SK-N-SH treated with all-trans-retinoic acid at 6 μM for 48 hours (cell line): Measurements from ENCODE around the gene CFL1.

Experiments used
- ATAC-seq: fragments of 200-7000 bp; cut with Tn5 transposase; 3 replicates; pipeline ENCODE4 v1.9.1; 2020; ENCODE audit warnings: mild to moderate bottlenecking, moderate library complexity
- ARNTL ChIP-seq: fragments of 450-650 bp; formaldehyde crosslinking; IDR thresholded peaks from 2 replicates; pipeline ENCODE4 v1.5.0; 2020; ENCODE audit warnings: low read depth, mild to moderate bottlenecking, moderate library complexity, borderline replicate concordance
- BACH2 ChIP-seq: fragments of 250-450 bp; sonication (Bioruptor Pico); IDR thresholded peaks from 2 replicates; pipeline ENCODE4 v1.9.0; 2021; ENCODE audit warnings: mild to moderate bottlenecking, borderline replicate concordance
- CSDC2 ChIP-seq: fragments of 250-450 bp; sonication (Bioruptor Pico); IDR thresholded peaks from 2 replicates; pipeline ENCODE4 v1.5.0; 2020; ENCODE audit warnings: mild to moderate bottlenecking, moderate library complexity
- CSRNP3 ChIP-seq: fragments of 250-450 bp; sonication (Bioruptor Pico); IDR thresholded peaks from 2 replicates; pipeline ENCODE4 v1.5.1; 2021; ENCODE audit warnings: mild to moderate bottlenecking, moderate library complexity
- ESRRG ChIP-seq: fragments of 250-450 bp; sonication (Bioruptor Pico); IDR thresholded peaks from 2 replicates; pipeline ENCODE4 v1.6.1; 2021; ENCODE audit warnings: mild to moderate bottlenecking
- GLIS3 ChIP-seq: fragments of 250-450 bp; sonication (Bioruptor Pico); IDR thresholded peaks from 2 replicates; pipeline ENCODE4 v1.5.0; 2020; ENCODE audit warnings: mild to moderate bottlenecking, moderate library complexity
- OSR1 ChIP-seq: fragments of 250-450 bp; sonication (Bioruptor Pico); IDR thresholded peaks from 2 replicates; pipeline ENCODE4 v1.8.0; 2022; ENCODE audit warnings: moderate library complexity, mild to moderate bottlenecking, inconsistent platforms
- PATZ1 ChIP-seq: fragments of 250-450 bp; sonication (Bioruptor Pico); IDR thresholded peaks from 2 replicates; pipeline ENCODE4 v1.8.0; 2020; ENCODE audit warnings: mild to moderate bottlenecking, moderate library complexity, borderline replicate concordance
- POU6F1 ChIP-seq: fragments of 250-450 bp; sonication (Bioruptor Pico); IDR thresholded peaks from 2 replicates; pipeline ENCODE4 v1.8.0; 2021; ENCODE audit warnings: low read depth, mild to moderate bottlenecking, moderate library complexity, borderline replicate concordance
- PPARA ChIP-seq: fragments of 250-450 bp; sonication (Bioruptor Pico); IDR thresholded peaks from 2 replicates; pipeline ENCODE4 v1.5.0; 2020; ENCODE audit warnings: mild to moderate bottlenecking, borderline replicate concordance
- SNAI2 ChIP-seq: fragments of 250-450 bp; sonication (Bioruptor Pico); IDR thresholded peaks from 2 replicates; pipeline ENCODE4 v1.5.0; 2020; ENCODE audit warnings: mild to moderate bottlenecking, moderate library complexity
- TCF4 ChIP-seq: fragments of 250-450 bp; sonication (Bioruptor Pico); IDR thresholded peaks from 2 replicates; pipeline ENCODE4 v1.8.0; 2021; ENCODE audit warnings: mild to moderate bottlenecking, moderate library complexity, borderline replicate concordance
- TOX ChIP-seq: fragments of 250-450 bp; sonication (Bioruptor Pico); IDR thresholded peaks from 2 replicates; pipeline ENCODE4 v1.8.0; 2021; ENCODE audit warnings: mild to moderate bottlenecking, moderate library complexity, borderline replicate concordance
- TSHZ2 ChIP-seq: fragments of 250-450 bp; sonication (Bioruptor Pico); IDR thresholded peaks from 2 replicates; pipeline ENCODE4 v1.5.0; 2020; ENCODE audit warnings: mild to moderate bottlenecking, moderate library complexity
- ZC3H10 ChIP-seq: fragments of 250-450 bp; sonication (Bioruptor Pico); IDR thresholded peaks from 2 replicates; pipeline ENCODE4 v1.5.1; 2021; ENCODE audit warnings: mild to moderate bottlenecking, moderate library complexity
- ZFP30 ChIP-seq: fragments of 450-650 bp; formaldehyde crosslinking; IDR thresholded peaks from 2 replicates; pipeline ENCODE4 v1.5.0; 2022; ENCODE audit warnings: mild to moderate bottlenecking, moderate library complexity
- ZNF565 ChIP-seq: fragments of 450-650 bp; formaldehyde crosslinking; conservative IDR thresholded peaks from 2 replicates; pipeline ENCODE4 v1.5.0; 2020; ENCODE audit warnings: low read depth, mild to moderate bottlenecking, moderate library complexity
- ZNF70 ChIP-seq: fragments of 450-650 bp; formaldehyde crosslinking; IDR thresholded peaks from 2 replicates; pipeline ENCODE4 v1.5.0; 2020; ENCODE audit warnings: mild to moderate bottlenecking, moderate library complexity
- ZNF8 ChIP-seq: fragments of 450-650 bp; formaldehyde crosslinking; IDR thresholded peaks from 2 replicates; pipeline ENCODE4 v1.5.0; 2020; ENCODE audit warnings: mild to moderate bottlenecking, moderate library complexity
- TF ChIP-seq, protein P1 (sequence below): fragments of 250-450 bp; sonication (Bioruptor Pico); IDR thresholded peaks from 2 replicates; pipeline ENCODE4 v1.5.1; 2020; ENCODE audit warnings: low read depth, mild to moderate bottlenecking, moderate library complexity

The CFL1 gene

GRCh38 chr11:65886826-65887722 lies 29.1 kb upstream of the CFL1 start:
- no peak for TF ChIP-seq ZFP30
- TF ChIP-seq TSHZ2 (CRISPR knock-in tag) = no peak
- TF ChIP-seq GLIS3 (CRISPR knock-in tag) = no peak
- TF ChIP-seq BACH2 (CRISPR knock-in tag) = no peak
- no peak for TF ChIP-seq CSRNP3 (CRISPR knock-in tag)
- TF ChIP-seq PATZ1 (CRISPR knock-in tag) = no peak
- TF ChIP-seq ZNF565 = no peak
- no peak for TF ChIP-seq TCF4 (CRISPR knock-in tag)
- TF ChIP-seq ZNF8 (CRISPR knock-in tag) = no peak
- no peak for TF ChIP-seq ESRRG (CRISPR knock-in tag)
- no peak for TF ChIP-seq TOX (CRISPR knock-in tag)
- no peak for TF ChIP-seq POU6F1 (CRISPR knock-in tag)
- TF ChIP-seq SNAI2 = no peak
- no peak for TF ChIP-seq PPARA (CRISPR knock-in tag)
- no peak for TF ChIP-seq CSDC2 (CRISPR knock-in tag)
- no peak for TF ChIP-seq ZC3H10
- TF ChIP-seq ZNF70 (CRISPR knock-in tag) = no peak
- TF ChIP-seq, protein P1, sequence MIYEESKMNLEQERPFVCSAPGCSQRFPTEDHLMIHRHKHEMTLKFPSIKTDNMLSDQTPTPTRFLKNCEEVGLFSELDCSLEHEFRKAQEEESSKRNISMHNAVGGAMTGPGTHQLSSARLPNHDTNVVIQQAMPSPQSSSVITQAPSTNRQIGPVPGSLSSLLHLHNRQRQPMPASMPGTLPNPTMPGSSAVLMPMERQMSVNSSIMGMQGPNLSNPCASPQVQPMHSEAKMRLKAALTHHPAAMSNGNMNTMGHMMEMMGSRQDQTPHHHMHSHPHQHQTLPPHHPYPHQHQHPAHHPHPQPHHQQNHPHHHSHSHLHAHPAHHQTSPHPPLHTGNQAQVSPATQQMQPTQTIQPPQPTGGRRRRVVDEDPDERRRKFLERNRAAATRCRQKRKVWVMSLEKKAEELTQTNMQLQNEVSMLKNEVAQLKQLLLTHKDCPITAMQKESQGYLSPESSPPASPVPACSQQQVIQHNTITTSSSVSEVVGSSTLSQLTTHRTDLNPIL = no peak
- no peak for TF ChIP-seq OSR1 (CRISPR knock-in tag)
- TF ChIP-seq ARNTL = no peak
- no peak for ATAC-seq

- TF ChIP-seq CSRNP3 (CRISPR knock-in tag) (no peak), ZFP30 (no peak)
- TF ChIP-seq, protein P1 = no peak
- TF ChIP-seq, all 23 proteins: peak for 0
- no peak for ATAC-seq
These were observed 28.0 kb upstream of the CFL1 start for GRCh38 chr11:65885808-65886536.
